AG04449 (cell line): ENCODE results near the gene DESI1.

Source experiments
- CTCF ChIA-PET: fragments of 350-600 bp; formaldehyde crosslinking; extraction: SDS; loops from one replicate; lab custom pipeline; 2021; ENCODE audit warnings: antibody characterized with exemption; lab: Yijun Ruan, JAX
- POLR2A ChIA-PET: fragments of 400-600, 350-600 bp; formaldehyde crosslinking; extraction: SDS; loops from one replicate; lab custom pipeline; 2020; ENCODE audit warnings: antibody characterized with exemption, inconsistent platforms; lab: Yijun Ruan, JAX
- DNase-seq: peaks from one replicate; pipeline ENCODE4 v3.0.0-alpha.2; 2010; ENCODE audit warnings: low read depth, low spot score
- H3K4me3 ChIP-seq: 2 replicates; pipeline ENCODE4 v1.5.1; 2011; ENCODE audit warnings: low read depth, mild to moderate bottlenecking, control low read depth, low read length
- CTCF ChIP-seq: IDR thresholded peaks from one replicate; pipeline ENCODE4 v1.5.1; 2011; ENCODE audit warnings: mild to moderate bottlenecking, moderate library complexity, low read length, control low read depth, inconsistent platforms; ENCODE audit not compliant: insufficient read depth; ENCODE audit errors: missing control alignments

DESI1 gene

GRCh38 chr22:41587347-41587723, 33.5 kb downstream of the DESI1 start:
- DNase-seq, result no peak
- POLR2A ChIA-PET, result no interaction called here
- no peak for TF ChIP-seq CTCF
- CTCF ChIA-PET, result interaction anchor here (1.6 kb wide), 1 partner anchor 10 kb away, joined by 6 read pairs; no protein-coding TSS in a partner anchor
- no peak overlapping the region for H3K4me3 ChIP-seq

DNA sequence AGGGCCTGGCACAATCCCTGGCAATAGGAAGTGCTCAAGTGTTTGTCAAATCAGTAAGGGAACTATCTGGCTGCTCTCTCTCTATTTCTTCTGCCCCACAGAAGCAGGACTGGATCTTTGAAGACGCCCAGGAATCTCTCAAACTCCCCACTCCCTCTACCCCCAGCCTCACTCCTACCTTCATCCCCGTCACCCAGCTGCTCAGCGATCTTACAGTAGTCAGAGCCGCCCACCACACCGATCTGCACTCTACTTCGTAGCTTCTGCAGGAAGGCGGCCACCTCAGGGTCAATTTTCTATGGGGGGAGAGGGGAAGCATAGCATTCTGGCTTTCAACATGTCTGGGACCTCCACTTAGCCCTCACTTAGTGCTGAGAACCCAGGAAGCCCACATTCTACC, 34.9 kb downstream of the DESI1 start:
- POLR2A ChIA-PET, result no interaction called here
- CTCF ChIA-PET, result interaction anchor here (0.8 to 1.6 kb wide), 3 partner anchors 11 to 42 kb away, joined by 3 to 6 read pairs (median 4); partner anchors contain the start of gene POLR3H
- no peak for TF ChIP-seq CTCF
- no peak overlapping the region for H3K4me3 ChIP-seq
- no peak for DNase-seq

DNA sequence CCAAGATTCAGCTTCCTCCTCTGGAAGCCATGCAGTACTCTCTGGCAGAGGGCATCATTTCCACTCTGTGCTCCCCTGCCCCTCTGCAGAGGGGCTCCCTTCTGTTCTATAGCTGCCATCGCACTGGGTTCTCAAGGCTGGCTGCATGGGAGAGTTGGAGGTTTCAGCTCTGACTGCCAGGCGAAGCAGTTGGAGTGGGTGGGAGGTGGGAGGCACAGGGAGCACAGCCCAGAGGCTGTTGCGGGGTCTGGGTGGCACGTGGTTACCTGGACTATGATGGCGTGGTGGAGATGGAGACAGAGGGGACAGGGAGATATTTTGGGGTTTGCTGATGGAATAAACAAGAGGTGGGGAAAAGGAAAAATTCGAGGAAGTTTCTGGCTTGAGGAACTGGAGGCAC, 36.0 kb downstream of the DESI1 start:
- no peak overlapping the region for H3K4me3 ChIP-seq
- ChIA-PET CTCF (interaction anchor here (2.4 kb wide), 1 partner anchor 12 kb away, joined by 7 read pairs; no protein-coding TSS in a partner anchor), POLR2A (no interaction called here)
- DNase-seq, result no peak
- no peak for TF ChIP-seq CTCF

DNA sequence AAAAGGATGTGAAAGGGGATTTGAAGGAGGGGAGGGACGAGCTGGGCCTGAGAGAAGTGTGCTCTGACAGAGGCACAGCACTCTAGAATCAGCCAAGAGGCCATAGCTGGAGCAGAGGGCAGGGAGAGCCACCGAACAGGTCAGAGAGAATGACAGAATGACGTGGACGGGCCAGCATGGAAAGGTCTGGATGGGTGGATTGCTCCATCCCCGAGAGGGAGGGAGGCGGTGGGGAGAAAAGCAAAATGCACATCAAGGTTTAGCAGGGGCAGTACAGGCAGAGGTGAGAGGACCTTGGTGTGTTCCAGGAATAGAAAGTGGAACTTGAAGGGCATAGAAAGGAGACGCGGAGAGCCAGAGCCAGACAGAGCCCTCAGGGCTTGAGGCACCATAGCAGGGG, 38.1 kb downstream of the DESI1 start:
- no peak for DNase-seq
- no peak for TF ChIP-seq CTCF
- H3K4me3 ChIP-seq, result no peak overlapping the region
- ChIA-PET CTCF (interaction anchor here (2.1 kb wide), 1 partner anchor 15 kb away, joined by 10 read pairs; no protein-coding TSS in a partner anchor), POLR2A (no interaction called here)

GRCh38 chr22:41579997-41580355, 40.9 kb downstream of the DESI1 start:
- TF ChIP-seq CTCF, result no peak
- ChIA-PET POLR2A (interaction anchor here (1.7 kb wide), 1 partner anchor 10 kb away, joined by 7 read pairs; the partner anchor contains the start of gene PMM1), CTCF (interaction anchor here (0.7 to 3.7 kb wide), 4 partner anchors 9 to 44 kb away, joined by 3 to 12 read pairs (median 5); partner anchors contain the start of gene POLR3H)
- no peak overlapping the region for H3K4me3 ChIP-seq
- no peak for DNase-seq

DNA sequence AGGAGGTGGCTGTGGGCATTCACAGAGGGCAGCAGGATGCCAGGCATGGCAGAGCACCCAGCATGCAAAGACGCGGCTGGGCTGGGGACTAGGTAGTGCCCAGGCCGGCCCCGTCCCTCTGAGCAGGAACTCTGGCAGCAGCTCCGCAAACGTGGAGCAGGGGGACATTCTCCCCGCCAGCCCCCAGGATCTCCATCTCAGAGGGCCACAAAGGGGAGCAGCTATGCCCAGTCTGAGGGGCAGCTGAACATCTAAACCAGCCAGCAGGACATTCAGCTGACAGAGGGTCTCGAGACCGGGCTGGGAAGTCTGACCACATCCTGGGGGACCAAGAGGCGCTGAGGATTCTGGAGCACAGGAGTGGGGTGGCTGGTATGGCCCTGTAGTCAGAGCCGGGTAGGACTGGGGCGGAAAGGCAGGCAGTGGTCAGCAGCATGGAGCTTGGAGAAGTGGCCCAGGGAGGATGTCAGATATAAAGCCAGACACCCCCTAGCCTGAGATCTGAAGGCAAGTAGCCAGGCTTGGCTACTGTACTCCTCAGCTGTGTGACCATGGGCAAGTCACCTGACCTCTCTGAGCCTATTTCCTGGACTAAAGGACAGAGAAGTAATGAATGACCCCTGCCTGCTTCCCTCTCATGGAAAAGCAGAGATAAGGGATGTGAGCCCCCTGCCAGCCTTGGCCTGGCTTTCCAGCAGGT, 41.4 kb downstream of the DESI1 start:
- ChIA-PET POLR2A (interaction anchor here (1.7 kb wide), 1 partner anchor 10 kb away, joined by 7 read pairs; the partner anchor contains the start of gene PMM1), CTCF (interaction anchor here (0.7 to 3.7 kb wide), 5 partner anchors 10 to 44 kb away, joined by 3 to 12 read pairs (median 4); partner anchors contain the start of gene POLR3H)
- TF ChIP-seq CTCF, result no peak
- no peak overlapping the region for H3K4me3 ChIP-seq
- DNase-seq, result no peak
